ENCODE data around the gene RPL41. TPM values are rescaled to one million over a fixed set of nuclear protein-coding genes. Genes with fewer than 3 reads are reported as not detected.
"Not testable (repeated sequence)": the region's sequence is repeated elsewhere in the genome, so short reads cannot be mapped to it uniquely, and the experiment has no call there.

The RPL41 gene
- total RNA-seq, 4 donors from 2014 or later = 2,553 to 3,094 (median 2,929) TPM

GRCh38 chr12:56154818-56155217, 38.4 kb downstream of the RPL41 start:
- TF ChIP-seq, protein P1, sequence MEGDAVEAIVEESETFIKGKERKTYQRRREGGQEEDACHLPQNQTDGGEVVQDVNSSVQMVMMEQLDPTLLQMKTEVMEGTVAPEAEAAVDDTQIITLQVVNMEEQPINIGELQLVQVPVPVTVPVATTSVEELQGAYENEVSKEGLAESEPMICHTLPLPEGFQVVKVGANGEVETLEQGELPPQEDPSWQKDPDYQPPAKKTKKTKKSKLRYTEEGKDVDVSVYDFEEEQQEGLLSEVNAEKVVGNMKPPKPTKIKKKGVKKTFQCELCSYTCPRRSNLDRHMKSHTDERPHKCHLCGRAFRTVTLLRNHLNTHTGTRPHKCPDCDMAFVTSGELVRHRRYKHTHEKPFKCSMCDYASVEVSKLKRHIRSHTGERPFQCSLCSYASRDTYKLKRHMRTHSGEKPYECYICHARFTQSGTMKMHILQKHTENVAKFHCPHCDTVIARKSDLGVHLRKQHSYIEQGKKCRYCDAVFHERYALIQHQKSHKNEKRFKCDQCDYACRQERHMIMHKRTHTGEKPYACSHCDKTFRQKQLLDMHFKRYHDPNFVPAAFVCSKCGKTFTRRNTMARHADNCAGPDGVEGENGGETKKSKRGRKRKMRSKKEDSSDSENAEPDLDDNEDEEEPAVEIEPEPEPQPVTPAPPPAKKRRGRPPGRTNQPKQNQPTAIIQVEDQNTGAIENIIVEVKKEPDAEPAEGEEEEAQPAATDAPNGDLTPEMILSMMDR (IDR thresholded peaks at IDR 0.05) = no peak
- ATAC-seq (ENCODE audit: low FRiP score) (no peak), DNase-seq (ENCODE audit: low spot score) (no peak)

DNA sequence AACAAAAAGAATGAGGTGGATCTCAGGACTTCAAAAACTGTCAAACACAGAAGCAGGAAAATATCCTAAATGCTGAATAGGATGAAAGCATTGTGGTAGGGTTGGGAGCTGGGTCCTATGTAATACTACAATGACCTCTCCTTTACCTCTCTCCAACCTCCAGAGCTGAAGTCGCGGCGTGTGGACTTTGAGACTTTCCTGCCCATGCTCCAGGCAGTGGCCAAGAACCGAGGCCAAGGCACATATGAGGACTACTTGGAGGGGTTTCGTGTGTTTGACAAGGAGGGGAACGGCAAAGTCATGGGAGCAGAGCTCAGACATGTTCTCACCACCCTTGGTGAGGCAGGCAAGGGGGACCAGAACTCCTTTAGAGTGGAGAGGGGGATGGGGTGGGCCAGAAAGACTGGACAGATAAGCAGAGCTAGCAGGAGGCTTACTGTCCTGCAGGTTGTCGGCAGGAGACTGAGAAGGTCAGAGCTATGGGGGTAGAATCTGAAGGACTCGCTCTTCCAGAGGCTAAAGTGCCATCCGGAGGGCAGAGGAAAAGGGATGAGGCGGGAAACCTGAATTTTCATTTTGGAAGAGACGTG, 38.9 kb downstream of the RPL41 start:
- TF ChIP-seq, protein P1 (IDR thresholded peaks at IDR 0.05) = no peak
- no peak for DNase-seq (ENCODE audit: low spot score)
- no peak for ATAC-seq (ENCODE audit: low FRiP score)

DNA sequence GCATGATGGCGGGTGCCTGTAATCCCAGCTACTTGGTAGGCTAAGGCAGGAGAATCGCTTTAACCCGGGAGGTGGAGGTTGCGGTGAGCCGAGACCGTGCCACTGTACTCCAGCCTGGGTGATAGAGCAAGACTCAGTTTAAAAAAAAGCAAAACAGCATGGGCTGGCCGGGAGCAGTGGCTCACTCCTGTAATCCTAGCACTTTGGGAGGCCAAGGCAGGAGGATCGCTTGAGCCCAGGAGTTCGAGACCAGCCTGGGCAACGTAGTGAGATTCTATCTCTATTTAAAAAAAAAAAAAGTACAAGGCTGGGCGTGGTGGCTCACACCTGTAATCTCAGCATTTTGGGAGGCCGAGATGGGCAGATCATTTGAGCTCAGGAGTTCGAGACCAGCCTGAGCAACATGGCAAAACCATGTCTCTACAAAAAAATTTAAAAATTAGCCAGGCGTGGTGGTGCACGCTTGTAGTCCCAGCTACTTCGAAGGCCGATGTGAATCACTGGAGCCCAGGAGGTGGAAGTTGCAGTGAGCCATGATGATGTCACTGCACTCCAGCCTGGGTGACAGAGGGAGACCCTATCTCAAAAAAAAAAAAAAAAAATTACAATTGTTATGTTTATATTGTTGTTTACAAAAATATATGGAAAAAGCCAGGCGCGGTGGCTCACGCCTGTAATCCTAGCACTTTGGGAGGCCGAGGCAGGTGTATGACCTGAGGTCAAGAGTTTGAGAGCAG, 40.2 kb downstream of the RPL41 start:
- DNase-seq (ENCODE audit: low spot score); ATAC-seq (ENCODE audit: low FRiP score): not testable (repeated sequence)

- DNase-seq (ENCODE audit: low spot score) (peak; percentile 47), ATAC-seq (ENCODE audit: low FRiP score) (peak; percentile 46)
- TF ChIP-seq, protein P1 (IDR thresholded peaks at IDR 0.05) = peak in 1 of 3 donors; percentile 61
Measured at GRCh38 chr12:56157201-56158028, 41.0 kb downstream of the RPL41 start.

- TF ChIP-seq, protein P1 (IDR thresholded peaks at IDR 0.05) = no peak
- DNase-seq (ENCODE audit: low spot score) (peak; percentile 96), ATAC-seq (ENCODE audit: low FRiP score) (peak; percentile 89)
Measured at GRCh38 chr12:56158029-56158925, 41.8 kb downstream of the RPL41 start, which contains the start of gene MYL6. TSS of gene MYL6 (plus strand) at chr12:56158359. CDS start at chr12:56158402, 43 bp downstream.

GRCh38 chr12:56158926-56159461, 42.6 kb downstream of the RPL41 start:
- TF ChIP-seq, protein P1 (IDR thresholded peaks at IDR 0.05) = no peak
- DNase-seq (ENCODE audit: low spot score) = no peak
- ATAC-seq (ENCODE audit: low FRiP score) = peak; percentile 46
